Measurements from ENCODE around the gene CDC42EP1.

Gene CDC42EP1

GRCh38 chr22:37617431-37617830 lies 57.2 kb downstream of the CDC42EP1 start:
- DNase-seq (ENCODE audit: low read depth): no peak
- no peak for TF ChIP-seq CTCF (IDR thresholded peaks at IDR 0.05; ENCODE audit: insufficient read depth, low read depth, low read length, missing control alignments)
- no peak overlapping the region for H3K4me3 ChIP-seq (ENCODE audit: low read length)

- no peak overlapping the region for H3K4me3 ChIP-seq (ENCODE audit: low read length)
- DNase-seq (ENCODE audit: low read depth): no peak
- no peak for TF ChIP-seq CTCF (IDR thresholded peaks at IDR 0.05; ENCODE audit: insufficient read depth, low read depth, low read length, missing control alignments)
Measured at GRCh38 chr22:37618072-37618656, 57.9 kb downstream of the CDC42EP1 start.

GRCh38 chr22:37618674-37619073 lies 58.4 kb downstream of the CDC42EP1 start:
- TF ChIP-seq CTCF (IDR thresholded peaks at IDR 0.05; ENCODE audit: insufficient read depth, low read depth, low read length, missing control alignments): no peak
- DNase-seq (ENCODE audit: low read depth): no peak
- no peak overlapping the region for H3K4me3 ChIP-seq (ENCODE audit: low read length)

Data from epithelial cell of esophagus (primary cell).